Activated B cell treated with CpG ODN at 0.5 μM for 24 hours (primary cell): ENCODE measurements around the gene OTUD1. TPM values are rescaled to one million over a fixed set of nuclear protein-coding genes. Genes with fewer than 3 reads are reported as not detected.
"Not testable (repeated sequence)": the region's sequence is repeated elsewhere in the genome, so short reads cannot be mapped to it uniquely, and the experiment has no call there.

Experiments used
- ATAC-seq: fragments of 200-7000 bp; cut with Tn5 transposase; one replicate; pipeline ENCODE4 v1.10.0; 2021; ENCODE audit warnings: low read depth, mild to moderate bottlenecking, moderate library complexity
- CTCF ChIA-PET: fragments of 350-600 bp; sonication (Branson Sonifier 250); formaldehyde crosslinking; loops from one replicate; lab custom pipeline; 2021; ENCODE audit warnings: antibody characterized with exemption; lab: Charles Lee
- POLR2A ChIA-PET: fragments of 350-600 bp; sonication (Branson Sonifier 250); formaldehyde crosslinking; loops from one replicate; lab custom pipeline; 2021; ENCODE audit warnings: antibody characterized with exemption; lab: Charles Lee
- DNase-seq: peaks from one replicate; pipeline ENCODE4 v3.0.0; 2022
- H3K27ac Mint-ChIP-seq: one replicate; pipeline ENCODE4 v1.8.0; 2020; ENCODE audit warnings: mixed read lengths
- H3K27me3 Mint-ChIP-seq: one replicate; pipeline ENCODE4 v1.8.0; 2021; ENCODE audit warnings: mixed read lengths
- H3K36me3 Mint-ChIP-seq: one replicate; pipeline ENCODE4 v1.8.0; 2021; ENCODE audit warnings: low read depth, mixed read lengths
- H3K4me1 Mint-ChIP-seq: one replicate; pipeline ENCODE4 v1.8.0; 2021; ENCODE audit warnings: mixed read lengths
- H3K4me3 Mint-ChIP-seq: one replicate; pipeline ENCODE4 v1.8.0; 2020; ENCODE audit warnings: mild to moderate bottlenecking, mixed read lengths
- H3K9me3 Mint-ChIP-seq: one replicate; pipeline ENCODE4 v1.8.0; 2020; ENCODE audit warnings: mixed read lengths
- CTCF ChIP-seq: fragments of 200-600 bp; IDR thresholded peaks from one replicate; pipeline ENCODE4 v1.8.0; 2022; ENCODE audit warnings: antibody characterized with exemption, mild to moderate bottlenecking
- intact Hi-C: fragments of 100-400 bp; cut with micrococcal nuclease; formaldehyde crosslinking; loops from one replicate; pipeline ENCODE4 v1.15.1; 2024
- total RNA-seq: library from RNA; stranded (reverse); gene quantifications from 2 replicates; pipeline ENCODE4 v1.2.3, GENCODE V29; 2022

The OTUD1 gene, protein sequence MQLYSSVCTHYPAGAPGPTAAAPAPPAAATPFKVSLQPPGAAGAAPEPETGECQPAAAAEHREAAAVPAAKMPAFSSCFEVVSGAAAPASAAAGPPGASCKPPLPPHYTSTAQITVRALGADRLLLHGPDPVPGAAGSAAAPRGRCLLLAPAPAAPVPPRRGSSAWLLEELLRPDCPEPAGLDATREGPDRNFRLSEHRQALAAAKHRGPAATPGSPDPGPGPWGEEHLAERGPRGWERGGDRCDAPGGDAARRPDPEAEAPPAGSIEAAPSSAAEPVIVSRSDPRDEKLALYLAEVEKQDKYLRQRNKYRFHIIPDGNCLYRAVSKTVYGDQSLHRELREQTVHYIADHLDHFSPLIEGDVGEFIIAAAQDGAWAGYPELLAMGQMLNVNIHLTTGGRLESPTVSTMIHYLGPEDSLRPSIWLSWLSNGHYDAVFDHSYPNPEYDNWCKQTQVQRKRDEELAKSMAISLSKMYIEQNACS
- 18.7 and 21.0 TPM in 2 replicates for total RNA-seq

GRCh38 chr10:23438547-23439451 is at the start of gene OTUD1:
Gene OTUD1 (plus strand): TSS chr10:23439075. CDS start chr10:23439458, 383 bp downstream.
- intact Hi-C loops = loop anchor here (1.0 to 10.0 kb wide), 8 partner anchors 26 to 1904 kb away; partner anchors contain the start of genes ARHGAP21, DNAJC1, ENKUR and MLLT10
- Mint-ChIP-seq H3K36me3 (peaks cover 19% of the 10 kb centered on the region), H3K4me1 (peaks cover 44% of the 10 kb centered on the region), H3K27me3 (no peaks in the 10 kb centered on the region), H3K4me3 (peak within 1 kb of the TSS; percentile 85), H3K27ac (peak within 1 kb of the TSS; percentile 91), H3K9me3 (no peaks in the 10 kb centered on the region)
- TF ChIP-seq CTCF = no peak
- CTCF ChIA-PET = interaction anchor here (1.3 to 1.6 kb wide), 2 partner anchors 9 to 90 kb away, joined by 3 to 7 read pairs; no protein-coding TSS in a partner anchor
- POLR2A ChIA-PET = interaction anchor here (0.7 to 7.4 kb wide), 12 partner anchors 12 to 1912 kb away, joined by 3 to 137 read pairs (median 3); partner anchors contain the start of gene DNAJC1
- peak; percentile 80 for ATAC-seq
- peak; percentile 99 for DNase-seq

GRCh38 chr10:23390408-23390807 is 48.5 kb upstream of the OTUD1 start:
- H3K36me3 Mint-ChIP-seq, CTCF ChIA-PET, ATAC-seq: not testable (repeated sequence)

DNA sequence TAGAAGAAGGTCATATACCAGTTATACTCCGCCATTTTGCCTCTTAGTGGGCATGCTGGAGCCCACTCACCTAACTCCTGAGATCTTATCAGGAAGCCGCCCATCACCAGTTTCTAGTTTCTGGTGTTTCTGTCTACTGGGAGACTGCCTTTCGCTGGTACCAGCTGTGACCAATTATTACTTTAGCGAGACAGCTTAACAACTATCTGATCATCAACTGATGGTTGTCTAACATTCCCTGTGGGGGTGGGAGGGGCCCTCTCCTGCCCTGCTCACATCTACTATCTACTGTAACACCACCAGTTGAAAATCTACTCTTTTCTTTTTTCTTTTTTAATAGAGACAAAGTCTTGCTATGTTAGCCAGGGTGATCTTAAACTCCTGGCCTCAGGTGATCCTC is 48.1 kb upstream of the OTUD1 start:
- H3K27ac Mint-ChIP-seq = no peak overlapping the region
- no peaks in the 10 kb centered on the region for H3K36me3 Mint-ChIP-seq
- H3K4me3 Mint-ChIP-seq = no peak overlapping the region
- ChIA-PET CTCF (no interaction called here), POLR2A (no interaction called here)
- TF ChIP-seq CTCF = no peak
- H3K9me3 Mint-ChIP-seq = no peaks in the 10 kb centered on the region
- no peaks in the 10 kb centered on the region for H3K27me3 Mint-ChIP-seq
- H3K4me1 Mint-ChIP-seq = no peaks in the 10 kb centered on the region
- ATAC-seq (no peak), DNase-seq (no peak)
- intact Hi-C loops = no loop called here

More at GRCh38 chr10:23390408-23390807, 48.5 kb upstream of the OTUD1 start:
- H3K4me1 Mint-ChIP-seq, H3K9me3 Mint-ChIP-seq, H3K27ac Mint-ChIP-seq, POLR2A ChIA-PET, DNase-seq, H3K27me3 Mint-ChIP-seq, intact Hi-C loops, H3K4me3 Mint-ChIP-seq: not testable (repeated sequence)

- Mint-ChIP-seq H3K4me1 (no peaks in the 10 kb centered on the region), H3K27me3 (no peaks in the 10 kb centered on the region), H3K36me3 (no peaks in the 10 kb centered on the region), H3K27ac (no peak overlapping the region), H3K9me3 (no peaks in the 10 kb centered on the region), H3K4me3 (no peak overlapping the region)
- intact Hi-C loops = no loop called here
- ATAC-seq (no peak), DNase-seq (no peak)
- no peak for TF ChIP-seq CTCF
- ChIA-PET POLR2A (interaction anchor here (0.7 kb wide), 1 partner anchor 460 kb away, joined by 3 read pairs; no protein-coding TSS in a partner anchor), CTCF (no interaction called here)
Measured at GRCh38 chr10:23391821-23392220, 47.1 kb upstream of the OTUD1 start.

GRCh38 chr10:23395017-23395416 is 43.9 kb upstream of the OTUD1 start:
- ATAC-seq (no peak), DNase-seq (no peak)
- no peaks in the 10 kb centered on the region for H3K9me3 Mint-ChIP-seq
- intact Hi-C loops = no loop called here
- POLR2A ChIA-PET = no interaction called here
- H3K27ac Mint-ChIP-seq = no peak overlapping the region
- no peaks in the 10 kb centered on the region for H3K4me1 Mint-ChIP-seq
- no peaks in the 10 kb centered on the region for H3K27me3 Mint-ChIP-seq
- TF ChIP-seq CTCF = no peak
- no peaks in the 10 kb centered on the region for H3K36me3 Mint-ChIP-seq
- no peak overlapping the region for H3K4me3 Mint-ChIP-seq
- CTCF ChIA-PET = no interaction called here
